ENCODE results near the gene NCAM1.
"Not testable (repeated sequence)": the region's sequence is repeated elsewhere in the genome, so short reads cannot be mapped to it uniquely, and the experiment has no call there.

The NCAM1 gene

DNA sequence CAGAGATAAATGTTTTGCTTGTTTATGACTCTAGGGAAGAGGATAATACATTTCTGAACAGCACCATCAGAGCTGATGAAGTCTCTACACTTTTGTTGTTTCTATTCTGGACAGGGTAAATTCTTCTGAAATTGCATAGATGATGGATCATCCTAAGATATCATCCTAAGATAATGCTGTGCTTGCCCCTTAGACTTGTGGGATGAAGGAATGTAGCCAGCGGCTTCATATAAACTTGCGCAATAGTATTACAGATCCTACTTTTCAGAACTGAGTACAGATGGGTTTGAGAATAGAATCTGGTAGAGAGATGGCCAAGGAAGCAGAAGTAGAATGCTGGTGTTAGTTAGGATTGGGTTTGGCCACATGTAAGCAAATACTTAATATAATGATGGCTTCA is 61.0 kb downstream of the NCAM1 start:
- no peak for DNase-seq (ENCODE audit: low spot score)

DNA sequence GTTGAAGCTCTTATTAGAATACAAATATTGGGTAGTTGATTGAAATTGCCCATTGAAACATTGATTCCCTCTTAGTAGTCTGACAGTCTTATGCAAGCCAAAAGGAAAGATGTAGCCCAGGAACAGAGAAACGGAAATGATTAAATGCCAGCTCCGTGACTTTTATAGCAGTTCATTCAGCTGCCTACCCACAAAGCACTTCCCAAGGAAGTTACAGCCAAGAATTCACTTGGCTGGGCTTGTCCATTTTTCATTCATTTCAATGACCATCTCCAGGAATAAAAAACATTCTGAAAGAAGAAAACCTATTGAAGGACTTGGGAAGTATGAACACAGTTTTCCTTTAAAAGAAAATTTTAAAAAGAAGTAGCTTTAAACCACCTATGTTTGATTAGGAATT is 62.0 kb downstream of the NCAM1 start:
- no peak for DNase-seq (ENCODE audit: low spot score)

GRCh38 chr11:113023986-113024385 is 62.8 kb downstream of the NCAM1 start:
- no peak for DNase-seq (ENCODE audit: low spot score)

- no peak for DNase-seq (ENCODE audit: low spot score)
These were observed 65.6 kb downstream of the NCAM1 start for GRCh38 chr11:113026778-113027177.

DNA sequence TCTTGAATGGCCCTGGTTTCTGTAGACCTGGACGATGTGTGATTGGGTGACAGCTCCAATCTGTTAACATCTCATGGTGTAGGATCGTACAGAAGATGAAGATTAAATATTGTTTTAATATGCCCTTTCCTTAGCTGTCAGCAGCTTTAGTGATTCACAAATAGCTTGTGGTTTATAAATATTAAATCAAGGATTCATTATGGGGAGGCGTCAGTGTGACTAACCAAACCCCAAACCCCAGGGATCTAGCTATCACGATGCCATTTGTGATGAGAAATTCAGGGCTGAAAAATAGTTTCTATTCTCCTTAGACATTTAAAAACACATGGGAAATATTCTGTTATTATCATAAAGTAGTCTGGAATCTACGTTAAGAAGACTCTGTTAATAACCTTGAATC is 73.4 kb downstream of the NCAM1 start:
- no peak for DNase-seq (ENCODE audit: low spot score)

DNA sequence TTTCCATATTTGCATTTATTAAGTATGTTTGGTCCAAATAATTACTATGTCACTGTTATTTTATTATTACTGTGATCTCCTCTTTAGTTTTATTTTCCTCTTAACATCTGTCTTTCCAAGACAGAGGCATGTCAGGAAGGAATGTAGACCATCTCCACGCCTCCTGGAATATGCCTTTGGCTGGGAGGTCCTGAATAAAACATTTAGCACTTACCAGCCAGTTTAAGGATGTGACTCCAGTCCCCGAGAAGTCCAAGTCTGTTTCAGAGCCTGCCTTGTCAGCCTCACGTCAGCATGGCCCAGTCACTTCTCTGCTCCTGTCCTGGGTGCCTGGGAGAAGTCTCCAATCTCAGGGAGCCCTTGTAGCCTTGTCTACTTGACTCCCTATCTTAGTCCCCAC is 74.5 kb downstream of the NCAM1 start:
- no peak for DNase-seq (ENCODE audit: low spot score)

DNA sequence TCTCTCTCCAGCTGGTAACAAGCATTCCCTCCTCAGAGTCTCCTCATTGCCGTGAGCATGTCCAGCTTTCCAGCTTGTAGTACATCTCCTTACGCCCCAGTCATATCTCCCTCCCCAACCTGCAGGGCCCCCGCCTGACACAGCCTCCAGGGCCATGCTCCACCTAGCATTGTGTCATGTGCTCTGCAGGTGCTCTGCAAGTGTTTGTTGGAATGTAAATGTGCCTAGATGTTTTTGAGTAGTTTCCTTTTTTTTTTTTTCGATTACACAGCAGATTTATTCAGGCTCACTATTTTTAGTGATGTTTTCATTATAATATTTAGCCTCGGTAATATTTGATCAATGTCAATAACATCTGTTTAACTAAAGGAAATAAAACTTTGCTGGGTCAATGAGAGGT is 82.5 kb downstream of the NCAM1 start:
- no peak for DNase-seq (ENCODE audit: low spot score)

DNA sequence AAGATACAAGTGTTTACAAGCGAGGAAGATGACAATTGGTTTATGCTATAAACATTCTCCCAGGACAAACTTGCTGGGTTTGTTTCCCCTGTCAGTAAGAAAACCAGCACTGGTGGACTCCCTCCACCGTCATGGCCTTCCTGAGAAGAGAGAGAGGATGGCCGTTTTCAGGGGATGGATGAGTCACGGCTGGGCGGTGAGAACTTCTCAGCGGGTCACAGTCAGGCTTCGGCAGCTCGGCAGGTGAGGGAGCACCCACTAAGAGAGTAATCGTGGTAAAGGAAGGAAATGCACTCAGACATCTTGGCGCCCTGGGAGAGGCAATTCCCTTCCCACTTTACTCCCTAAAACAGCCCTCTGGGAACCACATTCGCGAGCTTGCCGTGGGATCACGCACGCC is 83.9 kb downstream of the NCAM1 start:
- DNase-seq (ENCODE audit: low spot score) = no peak

DNA sequence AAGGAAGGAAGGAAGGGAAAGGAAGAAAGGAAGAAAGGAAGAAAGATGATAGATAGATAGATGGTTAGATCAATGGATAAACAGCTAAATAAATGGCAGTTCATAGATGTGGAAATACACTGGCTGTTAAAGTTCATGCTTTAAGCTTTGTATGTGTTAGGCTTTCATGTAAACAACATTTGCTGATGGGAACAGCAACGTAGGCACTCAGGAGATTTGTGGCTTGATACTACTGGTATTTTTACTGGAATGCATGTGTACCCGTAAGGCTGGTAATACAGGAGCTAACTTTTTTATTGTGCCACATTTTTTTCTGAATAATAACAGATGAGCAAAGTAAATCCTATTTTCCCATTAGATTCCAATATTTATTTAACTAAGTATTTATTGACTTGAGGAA is 85.6 kb downstream of the NCAM1 start:
- no peak for DNase-seq (ENCODE audit: low spot score)

- DNase-seq (ENCODE audit: low spot score) = no peak
These were observed 87.9 kb downstream of the NCAM1 start for GRCh38 chr11:113048820-113049768.

GRCh38 chr11:113053042-113053441 is 91.8 kb downstream of the NCAM1 start:
- DNase-seq (ENCODE audit: low spot score) = not testable (repeated sequence)

- DNase-seq (ENCODE audit: low spot score) = no peak
These were observed 95.8 kb downstream of the NCAM1 start for GRCh38 chr11:113057038-113057437.

DNA sequence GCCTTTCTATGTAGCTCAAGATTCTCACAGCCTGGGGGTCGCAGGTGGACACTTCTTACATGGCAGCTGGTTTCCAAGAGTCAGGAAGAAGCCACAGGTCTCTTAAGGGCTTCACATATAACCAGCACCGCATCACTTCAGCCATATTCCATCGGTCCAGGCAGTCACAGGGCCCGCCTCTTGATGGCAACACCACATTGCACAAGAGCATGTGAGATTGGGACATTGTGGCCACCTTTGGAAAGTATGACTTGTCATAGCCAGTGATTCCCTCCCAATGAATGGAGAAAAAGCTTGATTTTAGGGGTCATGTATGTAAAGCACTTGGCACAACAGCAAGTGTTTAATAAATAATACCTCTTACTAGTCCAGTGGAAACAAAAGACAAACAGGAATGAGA is 98.3 kb downstream of the NCAM1 start:
- DNase-seq (ENCODE audit: low spot score) = no peak

- DNase-seq (ENCODE audit: low spot score) = no peak
These were observed 104.1 kb downstream of the NCAM1 start for GRCh38 chr11:113065330-113065729.

DNA sequence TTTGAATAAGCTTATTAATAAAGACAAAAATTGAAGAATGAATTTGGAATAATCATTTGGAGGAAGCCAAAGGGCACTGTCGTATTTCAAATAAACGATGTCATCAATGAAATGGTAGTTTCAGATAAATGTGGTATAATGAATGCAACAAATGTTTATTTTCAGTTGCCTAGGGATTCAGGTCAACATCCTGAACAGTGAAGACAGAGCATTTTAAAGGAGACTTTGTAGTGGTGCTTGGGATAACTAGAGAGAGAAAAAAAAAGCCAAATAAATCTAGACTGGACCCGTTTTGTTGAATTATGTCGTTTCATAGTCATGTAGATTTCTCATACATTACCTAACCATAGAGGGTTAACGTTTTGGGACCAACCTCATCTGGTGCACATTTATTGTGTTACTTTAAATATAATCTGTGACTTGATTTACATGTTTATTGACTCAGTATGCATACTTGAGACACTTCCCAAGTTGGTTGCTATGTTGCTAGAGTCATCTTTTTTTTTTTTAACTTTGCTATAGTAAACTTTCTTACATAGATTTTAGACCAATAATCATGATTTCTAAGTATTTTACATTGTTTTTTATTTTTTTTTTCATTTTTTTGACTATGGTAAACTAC is 111.1 kb downstream of the NCAM1 start:
- no peak for DNase-seq (ENCODE audit: low spot score)

DNA sequence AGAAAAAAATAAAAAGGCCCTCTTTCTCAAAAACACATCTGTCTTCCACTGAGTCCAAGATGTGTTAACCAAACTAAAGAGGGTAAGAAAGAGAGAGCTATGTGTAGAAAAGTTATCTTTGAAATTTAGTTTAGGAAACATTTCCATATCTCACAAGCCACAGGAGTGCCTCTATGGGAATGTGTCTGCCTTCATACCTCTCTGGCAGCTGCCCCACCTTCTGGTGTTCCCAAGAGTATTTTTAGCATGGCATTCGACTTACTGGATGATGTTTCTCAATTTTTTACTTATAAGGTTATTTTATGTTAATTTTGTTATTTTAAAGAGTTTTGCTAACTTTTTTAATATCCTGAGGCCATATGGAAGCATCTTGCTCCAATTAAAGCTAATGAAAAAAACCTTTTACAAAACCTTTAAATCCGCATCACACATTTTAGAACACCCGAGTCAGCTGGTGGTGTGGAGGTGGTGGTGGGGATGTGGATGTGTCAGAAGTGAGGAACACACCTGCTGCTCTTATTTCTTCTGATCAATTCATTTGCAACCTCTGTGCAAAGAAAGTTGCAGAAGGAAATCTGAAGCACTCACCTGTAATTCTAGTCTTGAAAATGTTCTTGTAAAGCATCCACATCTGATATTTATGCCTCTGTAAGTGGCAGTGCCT is 112.2 kb downstream of the NCAM1 start:
- DNase-seq (ENCODE audit: low spot score) = no peak

DNA sequence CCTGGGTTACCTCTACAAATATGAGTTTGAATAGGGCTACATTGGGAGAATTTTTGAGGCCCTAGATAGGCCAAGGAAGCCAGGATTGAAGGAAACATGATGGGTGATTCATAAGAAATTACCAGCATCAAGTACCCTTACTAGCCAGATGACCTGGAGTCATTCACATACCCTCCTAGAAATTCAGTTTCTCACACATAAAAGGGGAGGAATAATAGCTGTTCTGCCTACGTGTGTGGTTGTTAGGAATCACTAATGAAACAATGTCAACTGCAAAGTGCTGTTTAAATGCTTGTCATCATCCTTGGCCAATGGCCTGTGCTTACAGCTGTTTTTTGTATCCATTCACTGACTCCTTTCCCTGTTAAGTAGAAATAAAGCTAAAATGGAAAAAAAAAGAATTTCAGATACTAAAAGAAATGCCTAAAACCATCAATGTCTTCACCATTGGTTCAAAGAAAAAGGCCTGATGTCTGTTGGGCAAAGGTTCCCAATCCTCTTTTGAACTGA is 114.4 kb downstream of the NCAM1 start:
- DNase-seq (ENCODE audit: low spot score) = no peak

- DNase-seq (ENCODE audit: low spot score) = no peak
These were observed 116.2 kb downstream of the NCAM1 start for GRCh38 chr11:113077379-113077778.

- DNase-seq (ENCODE audit: low spot score) = no peak
These were observed 121.2 kb downstream of the NCAM1 start for GRCh38 chr11:113082341-113082955.

- DNase-seq (ENCODE audit: low spot score) = no peak
These were observed 122.4 kb downstream of the NCAM1 start for GRCh38 chr11:113083571-113083970.

DNA sequence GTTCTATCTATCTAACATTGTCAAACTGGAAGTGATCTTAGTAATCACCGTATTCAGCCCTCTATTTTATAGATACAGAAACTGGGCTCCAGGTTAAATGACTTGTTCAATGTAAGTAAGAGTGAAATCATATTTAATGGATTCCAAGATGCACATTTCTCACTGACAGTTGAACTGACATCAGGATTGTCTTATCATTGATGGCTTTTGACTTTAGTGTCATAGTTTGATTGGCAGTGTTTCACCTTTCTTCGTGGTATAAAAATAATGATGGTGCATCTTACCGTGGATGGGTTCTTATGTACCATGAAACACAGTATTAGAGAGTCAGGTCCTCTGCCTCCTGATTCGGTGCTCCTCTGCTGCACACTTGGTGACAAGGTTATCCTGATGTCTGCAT is 123.1 kb downstream of the NCAM1 start:
- DNase-seq (ENCODE audit: low spot score) = no peak

- no peak for DNase-seq (ENCODE audit: low spot score)
These were observed 124.2 kb downstream of the NCAM1 start for GRCh38 chr11:113085446-113085845.

Data from hematopoietic multipotent progenitor cell treated with erythropoietin and hydrocortisone succinate and interleukin-3 and kit ligand, for 17 days (in vitro differentiated cells).